ENCODE measurements around the gene CFAP52. TPM values are rescaled to one million over a fixed set of nuclear protein-coding genes. Genes with fewer than 3 reads are reported as not detected.

Gene CFAP52
- total RNA-seq, 1 experiment from 2014 or later = not detected

DNA sequence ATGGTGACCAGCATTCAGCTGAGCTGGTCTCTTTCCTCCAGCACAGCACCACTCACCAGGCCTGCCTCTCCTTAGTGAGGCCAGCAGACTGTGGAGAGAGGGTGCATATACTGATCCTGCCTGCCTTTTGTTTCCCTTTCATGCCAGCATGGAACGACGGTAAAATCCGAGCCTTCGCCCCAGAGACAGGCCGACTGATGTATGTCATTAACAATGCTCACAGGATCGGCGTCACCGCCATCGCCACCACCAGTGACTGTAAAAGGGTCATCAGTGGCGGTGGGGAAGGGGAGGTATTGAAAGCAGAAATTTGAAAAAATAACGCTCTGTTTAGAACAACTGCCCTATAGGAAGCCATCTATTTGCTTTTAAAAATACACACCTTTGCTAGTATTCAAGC lies 56.3 kb downstream of the CFAP52 start:
- no peak overlapping the region for H3K9ac ChIP-seq (ENCODE audit: low read length)
- no TSS peak for BruUV-seq (replicated peaks)
- H4K20me1 ChIP-seq (ENCODE audit: insufficient read depth) = no peaks in the 10 kb centered on the region
- no peak for DNase-seq (ENCODE audit: low read depth, low spot score)
- ChIA-PET CTCF (no interaction called here), RAD21 (ENCODE audit: low non-redundant PET in 1 of 2, low total read pairs in 2 of 2, uncharacterized antibody in 2 of 2, unreplicated experiment in 2 of 2) (no interaction called here), POLR2A (no interaction called here)
- H3K79me2 ChIP-seq (ENCODE audit: insufficient read depth, low read length) = no peaks in the 10 kb centered on the region
- no peaks in the 10 kb centered on the region; a peak in 1 of 4 replicates for H3K4me1 ChIP-seq (ENCODE audit: control insufficient read depth in 1 of 2, insufficient read depth in 2 of 2, low read length in 2 of 2)
- intact Hi-C loops (cut with micrococcal nuclease) = no loop called here
- no peak for ATAC-seq
- no peak overlapping the region for H3K27ac ChIP-seq (ENCODE audit: low read depth, low read length)
- no peak overlapping the region for H3K4me2 ChIP-seq (ENCODE audit: low read length)
- no peak overlapping the region for H2AFZ ChIP-seq (ENCODE audit: low read depth, low read length, poor library complexity, severe bottlenecking)
- no peak overlapping the region for H3K4me3 ChIP-seq (replicated peaks in 1 of 2; ENCODE audit: low read depth in 1 of 2, low read length in 2 of 2)
- no peaks in the 10 kb centered on the region for H3K9me3 ChIP-seq (ENCODE audit: control insufficient read depth in 1 of 2, insufficient read depth in 1 of 2, low read depth in 1 of 2, low read length in 2 of 2)
- H3K9me2 ChIP-seq (ENCODE audit: insufficient read depth) = no peaks in the 10 kb centered on the region
- TF ChIP-seq, protein P1, sequence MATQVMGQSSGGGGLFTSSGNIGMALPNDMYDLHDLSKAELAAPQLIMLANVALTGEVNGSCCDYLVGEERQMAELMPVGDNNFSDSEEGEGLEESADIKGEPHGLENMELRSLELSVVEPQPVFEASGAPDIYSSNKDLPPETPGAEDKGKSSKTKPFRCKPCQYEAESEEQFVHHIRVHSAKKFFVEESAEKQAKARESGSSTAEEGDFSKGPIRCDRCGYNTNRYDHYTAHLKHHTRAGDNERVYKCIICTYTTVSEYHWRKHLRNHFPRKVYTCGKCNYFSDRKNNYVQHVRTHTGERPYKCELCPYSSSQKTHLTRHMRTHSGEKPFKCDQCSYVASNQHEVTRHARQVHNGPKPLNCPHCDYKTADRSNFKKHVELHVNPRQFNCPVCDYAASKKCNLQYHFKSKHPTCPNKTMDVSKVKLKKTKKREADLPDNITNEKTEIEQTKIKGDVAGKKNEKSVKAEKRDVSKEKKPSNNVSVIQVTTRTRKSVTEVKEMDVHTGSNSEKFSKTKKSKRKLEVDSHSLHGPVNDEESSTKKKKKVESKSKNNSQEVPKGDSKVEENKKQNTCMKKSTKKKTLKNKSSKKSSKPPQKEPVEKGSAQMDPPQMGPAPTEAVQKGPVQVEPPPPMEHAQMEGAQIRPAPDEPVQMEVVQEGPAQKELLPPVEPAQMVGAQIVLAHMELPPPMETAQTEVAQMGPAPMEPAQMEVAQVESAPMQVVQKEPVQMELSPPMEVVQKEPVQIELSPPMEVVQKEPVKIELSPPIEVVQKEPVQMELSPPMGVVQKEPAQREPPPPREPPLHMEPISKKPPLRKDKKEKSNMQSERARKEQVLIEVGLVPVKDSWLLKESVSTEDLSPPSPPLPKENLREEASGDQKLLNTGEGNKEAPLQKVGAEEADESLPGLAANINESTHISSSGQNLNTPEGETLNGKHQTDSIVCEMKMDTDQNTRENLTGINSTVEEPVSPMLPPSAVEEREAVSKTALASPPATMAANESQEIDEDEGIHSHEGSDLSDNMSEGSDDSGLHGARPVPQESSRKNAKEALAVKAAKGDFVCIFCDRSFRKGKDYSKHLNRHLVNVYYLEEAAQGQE (IDR thresholded peaks at IDR 0.05; ENCODE audit: low read depth) = no peak
- TF ChIP-seq CEBPB (IDR thresholded peaks at IDR 0.05; ENCODE audit: low read depth) = no peak
- no peak for TF ChIP-seq ZNF274 (IDR thresholded peaks at IDR 0.05; ENCODE audit: low read depth, low read length)
- no peak for TF ChIP-seq ELF1 (IDR thresholded peaks at IDR 0.05; ENCODE audit: borderline replicate concordance, low read depth)
- TF ChIP-seq, protein P2, sequence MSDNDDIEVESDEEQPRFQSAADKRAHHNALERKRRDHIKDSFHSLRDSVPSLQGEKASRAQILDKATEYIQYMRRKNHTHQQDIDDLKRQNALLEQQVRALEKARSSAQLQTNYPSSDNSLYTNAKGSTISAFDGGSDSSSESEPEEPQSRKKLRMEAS (IDR thresholded peaks at IDR 0.05) = no peak
- TF ChIP-seq SRF (IDR thresholded peaks at IDR 0.05; ENCODE audit: low read depth) = no peak
- TF ChIP-seq RAD21 (IDR thresholded peaks at IDR 0.05; ENCODE audit: low read depth) = no peak
- no peak for TF ChIP-seq CBX3 (IDR thresholded peaks at IDR 0.05; ENCODE audit: low read depth)
- TF ChIP-seq, protein P3, sequence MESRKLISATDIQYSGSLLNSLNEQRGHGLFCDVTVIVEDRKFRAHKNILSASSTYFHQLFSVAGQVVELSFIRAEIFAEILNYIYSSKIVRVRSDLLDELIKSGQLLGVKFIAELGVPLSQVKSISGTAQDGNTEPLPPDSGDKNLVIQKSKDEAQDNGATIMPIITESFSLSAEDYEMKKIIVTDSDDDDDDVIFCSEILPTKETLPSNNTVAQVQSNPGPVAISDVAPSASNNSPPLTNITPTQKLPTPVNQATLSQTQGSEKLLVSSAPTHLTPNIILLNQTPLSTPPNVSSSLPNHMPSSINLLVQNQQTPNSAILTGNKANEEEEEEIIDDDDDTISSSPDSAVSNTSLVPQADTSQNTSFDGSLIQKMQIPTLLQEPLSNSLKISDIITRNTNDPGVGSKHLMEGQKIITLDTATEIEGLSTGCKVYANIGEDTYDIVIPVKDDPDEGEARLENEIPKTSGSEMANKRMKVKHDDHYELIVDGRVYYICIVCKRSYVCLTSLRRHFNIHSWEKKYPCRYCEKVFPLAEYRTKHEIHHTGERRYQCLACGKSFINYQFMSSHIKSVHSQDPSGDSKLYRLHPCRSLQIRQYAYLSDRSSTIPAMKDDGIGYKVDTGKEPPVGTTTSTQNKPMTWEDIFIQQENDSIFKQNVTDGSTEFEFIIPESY (IDR thresholded peaks at IDR 0.05; ENCODE audit: extremely low read depth, insufficient replicate concordance, low read length) = no peak
- TF ChIP-seq TCF7L2 (IDR thresholded peaks at IDR 0.05; ENCODE audit: borderline replicate concordance, extremely low read depth, insufficient read depth, insufficient read length) = no peak
- TF ChIP-seq SIN3A (IDR thresholded peaks at IDR 0.05; ENCODE audit: low read depth) = no peak
- no peak for TF ChIP-seq POLR2A (IDR thresholded peaks at IDR 0.05; ENCODE audit: borderline replicate concordance, extremely low read depth, insufficient read depth, insufficient read length)
- TF ChIP-seq EZH2phosphoT487 (IDR thresholded peaks at IDR 0.05; ENCODE audit: borderline replicate concordance) = no peak
- TF ChIP-seq, protein P4, sequence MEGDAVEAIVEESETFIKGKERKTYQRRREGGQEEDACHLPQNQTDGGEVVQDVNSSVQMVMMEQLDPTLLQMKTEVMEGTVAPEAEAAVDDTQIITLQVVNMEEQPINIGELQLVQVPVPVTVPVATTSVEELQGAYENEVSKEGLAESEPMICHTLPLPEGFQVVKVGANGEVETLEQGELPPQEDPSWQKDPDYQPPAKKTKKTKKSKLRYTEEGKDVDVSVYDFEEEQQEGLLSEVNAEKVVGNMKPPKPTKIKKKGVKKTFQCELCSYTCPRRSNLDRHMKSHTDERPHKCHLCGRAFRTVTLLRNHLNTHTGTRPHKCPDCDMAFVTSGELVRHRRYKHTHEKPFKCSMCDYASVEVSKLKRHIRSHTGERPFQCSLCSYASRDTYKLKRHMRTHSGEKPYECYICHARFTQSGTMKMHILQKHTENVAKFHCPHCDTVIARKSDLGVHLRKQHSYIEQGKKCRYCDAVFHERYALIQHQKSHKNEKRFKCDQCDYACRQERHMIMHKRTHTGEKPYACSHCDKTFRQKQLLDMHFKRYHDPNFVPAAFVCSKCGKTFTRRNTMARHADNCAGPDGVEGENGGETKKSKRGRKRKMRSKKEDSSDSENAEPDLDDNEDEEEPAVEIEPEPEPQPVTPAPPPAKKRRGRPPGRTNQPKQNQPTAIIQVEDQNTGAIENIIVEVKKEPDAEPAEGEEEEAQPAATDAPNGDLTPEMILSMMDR (IDR thresholded peaks at IDR 0.05 in 2 of 3, conservative IDR thresholded peaks at IDR 0.05 in 1 of 3; ENCODE audit: borderline replicate concordance in 1 of 3, insufficient read depth in 1 of 3, low read depth in 2 of 3, low read length in 2 of 3) = no peak
- no peak for TF ChIP-seq EZH2 (IDR thresholded peaks at IDR 0.05)
- TF ChIP-seq SP1 (IDR thresholded peaks at IDR 0.05; ENCODE audit: low read depth) = no peak
- no peaks in the 10 kb centered on the region for H3K36me3 ChIP-seq (ENCODE audit: control insufficient read depth in 1 of 2, insufficient read depth in 2 of 2, low read length in 2 of 2)
- H3K27me3 ChIP-seq (ENCODE audit: insufficient read depth, low read length) = no peaks in the 10 kb centered on the region
